ENCODE data around the gene EYA3. TPM values are rescaled to one million over a fixed set of nuclear protein-coding genes. Genes with fewer than 3 reads are reported as not detected.

Gene EYA3
- total and polyA plus RNA-seq, 10 of the 15 experiments (the other 5 are each of a cell fraction or from before 2014, with no cell fraction given) = 13.0 to 46.6 (median 23.4) TPM

DNA sequence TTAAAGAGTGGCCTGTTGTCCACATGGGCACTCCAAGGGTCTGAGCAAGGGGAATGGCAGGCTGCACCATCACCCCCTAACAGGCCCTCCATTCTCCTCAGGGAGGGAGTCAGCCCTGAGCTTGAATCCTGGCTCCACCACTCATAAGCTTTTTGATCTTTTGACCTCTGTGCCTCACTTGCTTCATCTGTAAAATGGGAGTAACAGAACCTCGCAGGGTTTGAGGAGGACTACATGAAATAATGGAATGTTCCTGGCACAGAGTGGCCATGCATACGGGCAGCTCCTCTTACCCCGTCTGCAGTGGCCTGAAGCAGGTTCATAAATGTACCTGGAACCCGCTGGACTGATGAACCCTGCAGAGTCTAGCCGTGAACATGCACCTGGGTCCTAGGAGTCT is 130.8 kb downstream of the EYA3 start (continued):
- TF ChIP-seq, protein P1, sequence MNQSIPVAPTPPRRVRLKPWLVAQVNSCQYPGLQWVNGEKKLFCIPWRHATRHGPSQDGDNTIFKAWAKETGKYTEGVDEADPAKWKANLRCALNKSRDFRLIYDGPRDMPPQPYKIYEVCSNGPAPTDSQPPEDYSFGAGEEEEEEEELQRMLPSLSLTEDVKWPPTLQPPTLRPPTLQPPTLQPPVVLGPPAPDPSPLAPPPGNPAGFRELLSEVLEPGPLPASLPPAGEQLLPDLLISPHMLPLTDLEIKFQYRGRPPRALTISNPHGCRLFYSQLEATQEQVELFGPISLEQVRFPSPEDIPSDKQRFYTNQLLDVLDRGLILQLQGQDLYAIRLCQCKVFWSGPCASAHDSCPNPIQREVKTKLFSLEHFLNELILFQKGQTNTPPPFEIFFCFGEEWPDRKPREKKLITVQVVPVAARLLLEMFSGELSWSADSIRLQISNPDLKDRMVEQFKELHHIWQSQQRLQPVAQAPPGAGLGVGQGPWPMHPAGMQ (IDR thresholded peaks at IDR 0.05; ENCODE audit: borderline replicate concordance) = no peak
- TF ChIP-seq ESRRA (IDR thresholded peaks at IDR 0.05; ENCODE audit: low read length) = no peak

- Histone ChIP-seq H4K20me1 (ENCODE audit: control insufficient read depth, insufficient read depth) (no peaks in the 10 kb centered on the region), H3K4me1 (ENCODE audit: control insufficient read depth, insufficient read depth, low read length) (peaks cover 4% of the 10 kb centered on the region), H3K79me2 (ENCODE audit: control insufficient read depth, insufficient read depth, low read length) (no peaks in the 10 kb centered on the region), H3K36me3 (ENCODE audit: control insufficient read depth in 2 of 2, insufficient read depth in 2 of 2, low read length in 1 of 2) (no peaks in the 10 kb centered on the region), H3K4me3 (no peak overlapping the region), H3K27ac (ENCODE audit: control insufficient read depth, insufficient read depth) (no peak overlapping the region), H3K9ac (ENCODE audit: control insufficient read depth, insufficient read depth, low read length) (no peak overlapping the region), H3K27me3 (replicated peaks in 1 of 2; ENCODE audit: control insufficient read depth in 2 of 2, insufficient read depth in 2 of 2, low read length in 1 of 2) (no peaks in the 10 kb centered on the region), H3K9me3 (replicated peaks; ENCODE audit: control insufficient read depth, insufficient read depth, low read length) (no peaks in the 10 kb centered on the region), H2AFZ (ENCODE audit: control insufficient read depth, low read depth, low read length) (no peak overlapping the region), H3K4me2 (ENCODE audit: control insufficient read depth, insufficient read depth) (no peak overlapping the region)
- in situ Hi-C loops (cut with MboI) (no loop called here), intact Hi-C loops (cut with micrococcal nuclease; ENCODE audit: unreplicated experiment) (loop anchor here (10.0 kb wide), 1 partner anchor 538 kb away; no protein-coding TSS in a partner anchor)
- CTCF ChIA-PET = interaction anchor here (0.9 kb wide), 1 partner anchor 15 kb away, joined by 3 read pairs; no protein-coding TSS in a partner anchor
- no peak for ATAC-seq
- FAIRE-seq = no peak
- SMC1A ChIA-PET (ENCODE audit: uncharacterized antibody, unreplicated experiment) = interaction anchor here (1.0 kb wide), 1 partner anchor 116 kb away, joined by 3 read pairs; no protein-coding TSS in a partner anchor
- 59% methylated on average over 6 of the region's 6 CpGs for WGBS (ENCODE audit: insufficient coverage, insufficient replicate concordance, low lambda C conversion rate, missing lambda C conversion rate)
- no TSS peak for BruUV-seq (replicated peaks)
- TF ChIP-seq ZNF217 (IDR thresholded peaks at IDR 0.05) (no peak), GATAD2B (conservative IDR thresholded peaks at IDR 0.05; ENCODE audit: low read depth) (no peak)
- DNase-seq (ENCODE audit: low read depth, low spot score) = no peak
- POLR2A ChIA-PET = interaction anchor here (0.8 kb wide), 1 partner anchor 13 kb away, joined by 4 read pairs; no protein-coding TSS in a partner anchor
- RAD21 ChIA-PET (ENCODE audit: unreplicated experiment) = no interaction called here
These were observed 131.6 kb downstream of the EYA3 start for GRCh38 chr1:27956761-27957160.
